ENCODE data around the gene B3GNT8.
"Not testable (repeated sequence)": the region's sequence is repeated elsewhere in the genome, so short reads cannot be mapped to it uniquely, and the experiment has no call there.

Gene B3GNT8, protein sequence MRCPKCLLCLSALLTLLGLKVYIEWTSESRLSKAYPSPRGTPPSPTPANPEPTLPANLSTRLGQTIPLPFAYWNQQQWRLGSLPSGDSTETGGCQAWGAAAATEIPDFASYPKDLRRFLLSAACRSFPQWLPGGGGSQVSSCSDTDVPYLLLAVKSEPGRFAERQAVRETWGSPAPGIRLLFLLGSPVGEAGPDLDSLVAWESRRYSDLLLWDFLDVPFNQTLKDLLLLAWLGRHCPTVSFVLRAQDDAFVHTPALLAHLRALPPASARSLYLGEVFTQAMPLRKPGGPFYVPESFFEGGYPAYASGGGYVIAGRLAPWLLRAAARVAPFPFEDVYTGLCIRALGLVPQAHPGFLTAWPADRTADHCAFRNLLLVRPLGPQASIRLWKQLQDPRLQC

GRCh38 chr19:41426952-41427646 lies at the start of gene B3GNT8:
Gene B3GNT8 (minus strand): TSS chr19:41427374. CDS start chr19:41426778, 596 bp downstream.
- no peak for DNase-seq (ENCODE audit: low spot score)

- DNase-seq (ENCODE audit: low spot score) = no peak
Observed at GRCh38 chr19:41476583-41476982, 49.4 kb upstream of the B3GNT8 start.

GRCh38 chr19:41463257-41464256 lies 36.4 kb upstream of the B3GNT8 start:
- not testable (repeated sequence) for DNase-seq (ENCODE audit: low spot score)

GRCh38 chr19:41462497-41462896 lies 35.3 kb upstream of the B3GNT8 start:
- no peak for DNase-seq (ENCODE audit: low spot score)

GRCh38 chr19:41457241-41457640 lies 30.1 kb upstream of the B3GNT8 start:
- no peak for DNase-seq (ENCODE audit: low spot score)

DNA sequence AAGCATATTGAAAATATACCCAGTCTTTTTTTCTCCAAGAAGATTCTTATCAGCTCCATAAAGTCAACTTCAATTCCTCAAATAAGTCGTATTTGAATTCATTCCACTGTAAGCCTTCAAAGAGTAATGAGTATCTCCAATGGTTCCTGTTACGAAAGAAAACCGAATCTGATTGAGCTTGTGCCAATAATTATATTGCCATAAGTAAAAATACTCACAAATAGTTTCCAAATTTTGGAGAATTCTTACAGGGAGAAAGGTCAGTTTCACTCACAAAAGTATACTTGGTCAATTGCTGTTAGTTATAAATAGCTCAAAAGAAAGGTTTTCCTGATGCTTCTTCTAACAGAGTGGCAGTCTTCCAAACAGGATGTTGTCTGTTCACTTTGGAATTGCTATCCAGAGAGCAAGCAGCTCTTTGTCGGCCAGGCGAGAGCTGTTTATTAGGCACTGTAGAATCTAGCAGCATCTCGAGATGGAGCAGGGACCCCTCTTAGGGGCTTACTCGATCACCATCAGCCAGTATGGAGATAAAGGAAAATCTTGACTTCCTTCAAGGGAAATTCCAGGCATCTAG lies 29.3 kb upstream of the B3GNT8 start:
- DNase-seq (ENCODE audit: low spot score) = no peak

GRCh38 chr19:41455936-41456335 lies 28.8 kb upstream of the B3GNT8 start:
- no peak for DNase-seq (ENCODE audit: low spot score)

- no peak for DNase-seq (ENCODE audit: low spot score)
Observed at GRCh38 chr19:41452584-41453275, 25.6 kb upstream of the B3GNT8 start.

DNA sequence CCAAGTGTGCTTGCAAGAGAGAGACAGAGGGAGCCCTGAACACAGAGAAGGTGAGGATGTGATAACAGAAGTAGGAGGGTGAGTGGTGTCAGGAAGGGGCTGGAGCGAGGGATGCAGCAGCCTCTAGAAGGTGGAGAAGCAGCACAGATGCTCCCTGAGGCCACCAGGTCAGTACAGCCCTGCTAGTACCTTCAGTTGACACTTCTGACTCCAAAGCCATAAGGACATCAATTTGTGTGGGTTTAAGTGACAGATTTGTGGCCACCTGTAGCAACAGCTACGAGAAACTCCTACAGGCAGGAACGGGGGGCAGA lies 22.6 kb upstream of the B3GNT8 start:
- no peak for DNase-seq (ENCODE audit: low spot score)

GRCh38 chr19:41449079-41449864 lies 22.1 kb upstream of the B3GNT8 start:
- peak; percentile 87 for DNase-seq (ENCODE audit: low spot score)

- DNase-seq (ENCODE audit: low spot score) = no peak
Observed at GRCh38 chr19:41447732-41448332, 20.7 kb upstream of the B3GNT8 start.

GRCh38 chr19:41445575-41445974 lies 18.4 kb upstream of the B3GNT8 start:
- no peak for DNase-seq (ENCODE audit: low spot score)

GRCh38 chr19:41443813-41444455 lies 16.8 kb upstream of the B3GNT8 start:
- no peak for DNase-seq (ENCODE audit: low spot score)

DNA sequence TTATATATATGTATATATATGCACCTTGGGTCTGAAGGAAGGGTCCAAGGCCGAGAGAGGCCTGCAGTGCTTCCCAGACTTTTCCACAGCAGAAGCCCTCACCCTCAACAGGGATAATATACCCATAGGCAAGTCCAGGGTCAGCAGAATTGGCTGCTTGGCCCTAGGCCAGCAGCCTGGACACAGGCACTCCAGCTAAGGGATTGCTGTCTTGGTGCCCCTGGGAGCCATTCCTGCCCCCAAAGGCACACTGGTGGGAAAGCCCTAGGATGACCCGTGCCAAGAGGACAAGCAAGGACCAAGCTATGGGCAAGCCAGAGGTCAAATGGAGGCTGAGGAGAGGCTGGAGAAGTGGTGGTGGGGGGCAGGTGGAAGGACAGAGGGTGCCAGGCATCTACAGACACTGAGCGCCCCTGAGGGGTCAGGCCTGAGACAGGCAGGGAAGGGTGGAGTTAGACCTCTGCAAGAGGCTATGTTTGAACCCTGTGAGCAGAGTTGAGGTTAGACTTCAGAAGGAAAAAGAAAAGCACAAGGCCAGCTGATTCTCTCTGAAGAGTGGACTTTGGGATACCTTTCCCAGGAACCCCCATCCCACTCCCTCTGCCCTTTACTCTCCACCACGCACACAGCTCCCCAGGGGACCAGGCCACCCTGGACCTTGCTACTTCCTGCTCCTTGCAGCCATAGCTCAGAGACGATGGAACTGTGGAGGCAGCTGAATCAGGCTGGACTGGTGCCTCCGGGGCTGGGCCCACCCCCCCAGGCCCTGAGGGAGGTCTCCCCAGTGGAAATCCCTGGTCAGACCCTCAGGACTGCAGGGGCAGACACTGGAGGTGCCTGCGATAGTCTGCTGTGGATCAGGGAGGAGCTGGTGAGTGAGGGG lies 15.5 kb upstream of the B3GNT8 start, which contains the start of gene ERICH4:
Gene ERICH4 (plus strand): TSS at position 684 of the 883 bp plus-strand sequence. CDS start 14 bp downstream, at position 698.
- no peak for DNase-seq (ENCODE audit: low spot score)

- no peak for DNase-seq (ENCODE audit: low spot score)
Observed at GRCh38 chr19:41441321-41441945, 14.3 kb upstream of the B3GNT8 start.

- DNase-seq (ENCODE audit: low spot score) = peak; percentile 94
Observed at GRCh38 chr19:41439441-41440222, 12.5 kb upstream of the B3GNT8 start, which contains the start of gene DMAC2. Gene DMAC2 (minus strand): TSS chr19:41439912. CDS start chr19:41439899, 13 bp downstream.
